Sigmoid colon (tissue), 4 donors: ENCODE results near the gene MYOD1.

ENCODE experiments used
- POLR2A ChIP-seq, 2 donors: fragments of 450-650 bp; IDR thresholded peaks; one replicate each; pipeline ENCODE4 v1.6.1; 2016; ENCODE audit warnings: antibody characterized with exemption in 2 of 2, mild to moderate bottlenecking in 2 of 2, moderate library complexity in 2 of 2
- POLR2AphosphoS5 ChIP-seq, 4 donors: sonication (generic); formaldehyde crosslinking; IDR thresholded peaks; one replicate each; pipeline ENCODE4 v1.6.1; 2017; ENCODE audit warnings: antibody characterized with exemption in 4 of 4
- TF ChIP-seq, protein P1 (sequence below), 4 experiments: fragments of 450-650 bp in 3 of 4; fragments of 200-600 bp in 1 of 4; IDR thresholded peaks; one replicate each; pipeline ENCODE4 v1.5.1; 2016 to 2019; ENCODE audit warnings: antibody characterized with exemption in 4 of 4, mild to moderate bottlenecking in 3 of 4, moderate library complexity in 2 of 4

DNA sequence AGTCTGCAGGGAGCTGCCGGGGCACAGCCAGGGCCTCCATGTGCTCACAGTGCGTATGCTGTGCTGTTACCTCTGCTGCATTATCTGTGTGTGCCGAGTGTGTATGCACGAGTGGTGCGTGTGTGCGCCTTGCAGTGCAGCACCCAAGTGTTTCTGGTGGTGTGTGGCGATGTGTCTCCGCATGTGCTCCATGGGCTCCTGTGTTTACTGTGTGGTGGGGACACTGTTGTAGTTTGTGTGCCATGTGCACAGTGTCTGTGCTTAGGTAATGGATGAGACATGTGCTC lies 46.6 kb downstream of the MYOD1 start:
- TF ChIP-seq, protein P1, sequence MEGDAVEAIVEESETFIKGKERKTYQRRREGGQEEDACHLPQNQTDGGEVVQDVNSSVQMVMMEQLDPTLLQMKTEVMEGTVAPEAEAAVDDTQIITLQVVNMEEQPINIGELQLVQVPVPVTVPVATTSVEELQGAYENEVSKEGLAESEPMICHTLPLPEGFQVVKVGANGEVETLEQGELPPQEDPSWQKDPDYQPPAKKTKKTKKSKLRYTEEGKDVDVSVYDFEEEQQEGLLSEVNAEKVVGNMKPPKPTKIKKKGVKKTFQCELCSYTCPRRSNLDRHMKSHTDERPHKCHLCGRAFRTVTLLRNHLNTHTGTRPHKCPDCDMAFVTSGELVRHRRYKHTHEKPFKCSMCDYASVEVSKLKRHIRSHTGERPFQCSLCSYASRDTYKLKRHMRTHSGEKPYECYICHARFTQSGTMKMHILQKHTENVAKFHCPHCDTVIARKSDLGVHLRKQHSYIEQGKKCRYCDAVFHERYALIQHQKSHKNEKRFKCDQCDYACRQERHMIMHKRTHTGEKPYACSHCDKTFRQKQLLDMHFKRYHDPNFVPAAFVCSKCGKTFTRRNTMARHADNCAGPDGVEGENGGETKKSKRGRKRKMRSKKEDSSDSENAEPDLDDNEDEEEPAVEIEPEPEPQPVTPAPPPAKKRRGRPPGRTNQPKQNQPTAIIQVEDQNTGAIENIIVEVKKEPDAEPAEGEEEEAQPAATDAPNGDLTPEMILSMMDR (IDR thresholded peaks at IDR 0.05), result no peak
- TF ChIP-seq POLR2AphosphoS5 (IDR thresholded peaks at IDR 0.05) (no peak), POLR2A (IDR thresholded peaks at IDR 0.05) (no peak)
